Parathyroid adenoma (tissue), 2 donors: ENCODE measurements around the gene PIERCE2.

Experiments used
- H2AFZ ChIP-seq: fragments of 300-600 bp; sonication (generic); one replicate; pipeline ENCODE4 v1.7.0; 2017; ENCODE audit warnings: antibody characterized with exemption, mild to moderate bottlenecking
- H3K27ac ChIP-seq: fragments of 300-600 bp; sonication (generic); one replicate; pipeline ENCODE4 v1.7.0; 2017
- H3K27me3 ChIP-seq: fragments of 300-600 bp; sonication (generic); one replicate; pipeline ENCODE4 v1.7.0; 2017; ENCODE audit warnings: low read length; ENCODE audit not compliant: control insufficient read depth, insufficient read depth
- H3K36me3 ChIP-seq: fragments of 300-600 bp; sonication (generic); one replicate; pipeline ENCODE4 v1.7.0; 2017; ENCODE audit warnings: low read length; ENCODE audit not compliant: control insufficient read depth, insufficient read depth
- H3K4me1 ChIP-seq: fragments of 300-600 bp; sonication (generic); one replicate; pipeline ENCODE4 v1.7.0; 2017; ENCODE audit warnings: control low read depth
- H3K4me2 ChIP-seq: fragments of 300-600 bp; sonication (generic); one replicate; pipeline ENCODE4 v1.7.0; 2017; ENCODE audit warnings: low read length
- H3K4me3 ChIP-seq: fragments of 300-600 bp; sonication (generic); one replicate; pipeline ENCODE4 v1.7.0; 2017; ENCODE audit warnings: low read depth, low read length
- H3K79me2 ChIP-seq: fragments of 300-600 bp; sonication (generic); one replicate; pipeline ENCODE4 v1.7.0; 2017; ENCODE audit warnings: control low read depth
- H3K9ac ChIP-seq: fragments of 300-600 bp; sonication (generic); one replicate; pipeline ENCODE4 v1.7.0; 2017; ENCODE audit warnings: mild to moderate bottlenecking
- H3K9me3 ChIP-seq: fragments of 300-600 bp; sonication (generic); one replicate; pipeline ENCODE4 v1.7.0; 2017; ENCODE audit warnings: low read length; ENCODE audit not compliant: control insufficient read depth
- CTCF ChIP-seq: fragments of 300-600 bp; sonication (generic); IDR thresholded peaks from one replicate; pipeline ENCODE4 v1.7.0; 2017; ENCODE audit warnings: antibody characterized with exemption, mild to moderate bottlenecking
- donor health status: primary hyperparathyroidism.

Gene PIERCE2

DNA sequence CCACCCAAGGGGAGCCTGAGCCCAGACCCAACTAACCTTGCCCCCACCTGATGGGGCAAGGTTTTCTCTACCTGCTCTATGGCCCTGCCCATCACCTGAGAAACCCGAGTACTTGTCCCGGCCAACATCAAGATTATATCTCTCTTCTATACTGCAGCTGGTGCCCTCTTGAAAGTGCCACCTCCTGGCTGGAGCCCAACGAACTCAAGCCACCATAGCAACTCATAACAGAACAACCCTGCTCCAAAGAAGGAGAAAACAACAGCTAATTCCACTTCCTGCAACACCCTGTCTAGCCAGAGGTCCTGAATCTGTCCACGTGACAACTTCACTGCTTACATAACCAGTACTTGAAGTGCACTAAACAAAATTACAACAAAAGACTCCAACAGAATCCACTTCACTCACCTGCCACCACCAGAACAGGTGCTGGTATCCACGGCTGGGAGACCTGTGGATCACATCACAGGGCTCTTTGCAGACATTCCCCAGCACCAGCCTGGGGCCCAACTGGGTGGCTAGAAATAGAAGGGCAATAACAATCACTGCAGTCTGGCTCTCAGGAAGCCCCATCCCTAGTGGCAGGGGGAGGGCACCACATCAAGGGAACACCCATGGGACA, 49.2 kb downstream of the PIERCE2 start:
- no peak overlapping the region for H3K9ac ChIP-seq
- H3K9me3 ChIP-seq: no peaks in the 10 kb centered on the region
- TF ChIP-seq CTCF: no peak
- no peaks in the 10 kb centered on the region for H3K4me1 ChIP-seq
- no peaks in the 10 kb centered on the region for H3K27me3 ChIP-seq
- no peak overlapping the region for H2AFZ ChIP-seq
- H3K4me3 ChIP-seq: no peak overlapping the region
- H3K36me3 ChIP-seq: no peaks in the 10 kb centered on the region
- H3K27ac ChIP-seq: no peak overlapping the region
- no peak overlapping the region for H3K4me2 ChIP-seq
- H3K79me2 ChIP-seq: no peaks in the 10 kb centered on the region

GRCh38 chr15:55461447-55461846, 53.2 kb downstream of the PIERCE2 start:
- Histone ChIP-seq H2AFZ (no peak overlapping the region), H3K4me3 (no peak overlapping the region), H3K9me3 (no peaks in the 10 kb centered on the region), H3K4me2 (no peak overlapping the region), H3K27ac (no peak overlapping the region), H3K4me1 (no peaks in the 10 kb centered on the region), H3K9ac (no peak overlapping the region), H3K79me2 (no peaks in the 10 kb centered on the region), H3K27me3 (no peaks in the 10 kb centered on the region), H3K36me3 (no peaks in the 10 kb centered on the region)
- TF ChIP-seq CTCF: no peak

DNA sequence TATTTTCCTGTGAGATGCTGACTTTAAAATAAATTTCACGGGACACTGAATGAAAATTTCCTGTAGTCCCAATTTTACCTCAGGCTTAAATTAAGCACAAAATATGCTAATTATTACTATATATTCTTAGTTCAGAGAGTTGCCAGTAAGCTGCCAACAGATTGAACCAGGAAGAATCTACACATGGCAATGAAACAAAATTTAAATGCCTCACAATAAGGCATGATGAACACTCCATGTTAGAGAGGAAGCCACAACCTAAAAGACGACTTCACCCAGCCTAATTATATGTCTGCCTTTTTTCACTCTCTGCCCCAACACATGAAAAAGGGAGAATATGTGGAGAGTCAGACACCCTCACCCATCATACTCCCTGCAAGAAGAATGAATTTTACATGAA, 60.0 kb downstream of the PIERCE2 start:
- H3K4me1 ChIP-seq: no peaks in the 10 kb centered on the region
- no peak for TF ChIP-seq CTCF

More for the DNA sequence above, 60.0 kb downstream of the PIERCE2 start:
- Histone ChIP-seq H3K4me2 (no peak overlapping the region), H3K27me3 (no peaks in the 10 kb centered on the region), H3K79me2 (no peaks in the 10 kb centered on the region), H3K4me3 (no peak overlapping the region), H2AFZ (no peak overlapping the region), H3K27ac (no peak overlapping the region), H3K36me3 (no peaks in the 10 kb centered on the region), H3K9me3 (no peaks in the 10 kb centered on the region), H3K9ac (no peak overlapping the region)
